ENCODE measurements around the gene TNNC2.
A peak's percentile ranks its signal among the peaks of the same experiment; 100 is the strongest.

Gene TNNC2

GRCh38 chr20:45842169-45842812 is 15.2 kb upstream of the TNNC2 start:
- Histone ChIP-seq H3K4ac (ENCODE audit: low read length) (no peak overlapping the region), H4K91ac (ENCODE audit: low read depth, low read length, poor library complexity) (no peak overlapping the region), H3K27me3 (ENCODE audit: control insufficient read depth in 3 of 3, insufficient read depth in 3 of 3, low read depth in 1 of 3, low read length in 3 of 3) (no peaks in the 10 kb centered on the region), H2BK5ac (ENCODE audit: low read length) (no peak overlapping the region), H3K4me2 (ENCODE audit: insufficient read depth, low read length, poor library complexity, severe bottlenecking) (no peak overlapping the region), H4K8ac (ENCODE audit: low read depth, low read length) (no peak overlapping the region), H3K23ac (ENCODE audit: low read depth, low read length, poor library complexity) (no peak overlapping the region), H3K4me3 (ENCODE audit: low read length in 2 of 2) (no peak overlapping the region), H2BK15ac (ENCODE audit: low read length) (no peak overlapping the region), H3K79me1 (ENCODE audit: low read depth, low read length) (no peaks in the 10 kb centered on the region), H3K18ac (ENCODE audit: low read length) (no peak overlapping the region), H3K14ac (ENCODE audit: low read length) (no peak overlapping the region), H3K9ac (ENCODE audit: low read depth, low read length, poor library complexity) (no peak overlapping the region), H2AFZ (ENCODE audit: low read length) (no peak overlapping the region), H2BK120ac (ENCODE audit: low read depth, low read length) (no peak overlapping the region), H2AK5ac (ENCODE audit: low read depth, low read length) (no peak overlapping the region), H3K27ac (replicated peaks; ENCODE audit: low read length) (no peak overlapping the region), H2BK12ac (ENCODE audit: low read length) (no peak overlapping the region), H3K9me3 (replicated peaks in 1 of 2; ENCODE audit: control insufficient read depth in 2 of 2, insufficient read depth in 1 of 2, low read depth in 1 of 2, low read length in 2 of 2) (no peaks in the 10 kb centered on the region), H3K4me1 (ENCODE audit: control insufficient read depth in 2 of 2, insufficient read depth in 1 of 2, low read depth in 1 of 2, low read length in 2 of 2) (no peaks in the 10 kb centered on the region), H3K36me3 (replicated peaks in 1 of 2; ENCODE audit: control insufficient read depth in 2 of 2, insufficient read depth in 2 of 2, low read length in 2 of 2) (peaks cover 18 to 68% of the 10 kb centered on the region in 2 donors)
- no peak for DNase-seq (ENCODE audit: low spot score)
- no CpG with 5 or more reads among the region's 5 CpGs for WGBS, 2 donors (ENCODE audit: extremely low coverage in 2 of 2, insufficient read length in 2 of 2, insufficient replicate concordance in 1 of 2)

- H3K4ac ChIP-seq (ENCODE audit: low read length) = no peak overlapping the region
- H3K9ac ChIP-seq (ENCODE audit: low read depth, low read length, poor library complexity) = no peak overlapping the region
- no peak overlapping the region for H3K14ac ChIP-seq (ENCODE audit: low read length)
- H3K27ac ChIP-seq (replicated peaks; ENCODE audit: low read length) = no peak overlapping the region
- H2BK15ac ChIP-seq (ENCODE audit: low read length) = no peak overlapping the region
- no peak overlapping the region for H2BK120ac ChIP-seq (ENCODE audit: low read depth, low read length)
- H3K23ac ChIP-seq (ENCODE audit: low read depth, low read length, poor library complexity) = no peak overlapping the region
- H3K9me3 ChIP-seq (replicated peaks in 1 of 2; ENCODE audit: control insufficient read depth in 2 of 2, insufficient read depth in 1 of 2, low read depth in 1 of 2, low read length in 2 of 2) = no peaks in the 10 kb centered on the region
- H3K18ac ChIP-seq (ENCODE audit: low read length) = no peak overlapping the region
- no peaks in the 10 kb centered on the region for H3K27me3 ChIP-seq (ENCODE audit: control insufficient read depth in 3 of 3, insufficient read depth in 3 of 3, low read depth in 1 of 3, low read length in 3 of 3)
- no peak overlapping the region for H3K4me2 ChIP-seq (ENCODE audit: insufficient read depth, low read length, poor library complexity, severe bottlenecking)
- no peak overlapping the region for H2BK12ac ChIP-seq (ENCODE audit: low read length)
- no peaks in the 10 kb centered on the region for H3K79me1 ChIP-seq (ENCODE audit: low read depth, low read length)
- H3K36me3 ChIP-seq (replicated peaks in 1 of 2; ENCODE audit: control insufficient read depth in 2 of 2, insufficient read depth in 2 of 2, low read length in 2 of 2) = peaks cover 18 to 71% of the 10 kb centered on the region in 2 donors
- no peak overlapping the region for H2BK5ac ChIP-seq (ENCODE audit: low read length)
- no peak overlapping the region for H3K4me3 ChIP-seq (ENCODE audit: low read length in 2 of 2)
- H4K8ac ChIP-seq (ENCODE audit: low read depth, low read length) = no peak overlapping the region
- WGBS, 2 donors (ENCODE audit: extremely low coverage in 2 of 2, insufficient read length in 2 of 2, insufficient replicate concordance in 1 of 2) = no CpG with 5 or more reads among the region's 10 CpGs
- H2AFZ ChIP-seq (ENCODE audit: low read length) = no peak overlapping the region
- no peak overlapping the region for H2AK5ac ChIP-seq (ENCODE audit: low read depth, low read length)
- no peak overlapping the region for H4K91ac ChIP-seq (ENCODE audit: low read depth, low read length, poor library complexity)
- H3K4me1 ChIP-seq (ENCODE audit: control insufficient read depth in 2 of 2, insufficient read depth in 1 of 2, low read depth in 1 of 2, low read length in 2 of 2) = no peaks in the 10 kb centered on the region
- DNase-seq (ENCODE audit: low spot score) = no peak
These were observed 14.5 kb upstream of the TNNC2 start for GRCh38 chr20:45841407-45842129.

- Histone ChIP-seq H3K4me2 (ENCODE audit: insufficient read depth, low read length, poor library complexity, severe bottlenecking) (no peak overlapping the region), H3K18ac (ENCODE audit: low read length) (no peak overlapping the region), H2AFZ (ENCODE audit: low read length) (no peak overlapping the region), H3K14ac (ENCODE audit: low read length) (peak overlapping the region; percentile 56), H3K4me3 (ENCODE audit: low read length in 2 of 2) (no peak overlapping the region), H3K9me3 (replicated peaks in 1 of 2; ENCODE audit: control insufficient read depth in 2 of 2, insufficient read depth in 1 of 2, low read depth in 1 of 2, low read length in 2 of 2) (no peaks in the 10 kb centered on the region), H2BK15ac (ENCODE audit: low read length) (no peak overlapping the region), H3K9ac (ENCODE audit: low read depth, low read length, poor library complexity) (no peak overlapping the region), H2BK12ac (ENCODE audit: low read length) (no peak overlapping the region), H3K36me3 (replicated peaks in 1 of 2; ENCODE audit: control insufficient read depth in 2 of 2, insufficient read depth in 2 of 2, low read length in 2 of 2) (peaks cover 15 to 68% of the 10 kb centered on the region in 2 donors), H3K27ac (replicated peaks; ENCODE audit: low read length) (no peak overlapping the region), H2BK120ac (ENCODE audit: low read depth, low read length) (no peak overlapping the region), H3K79me1 (ENCODE audit: low read depth, low read length) (no peaks in the 10 kb centered on the region), H2AK5ac (ENCODE audit: low read depth, low read length) (no peak overlapping the region), H4K8ac (ENCODE audit: low read depth, low read length) (no peak overlapping the region), H3K23ac (ENCODE audit: low read depth, low read length, poor library complexity) (peak overlapping the region; percentile 65), H3K4me1 (ENCODE audit: control insufficient read depth in 2 of 2, insufficient read depth in 1 of 2, low read depth in 1 of 2, low read length in 2 of 2) (no peaks in the 10 kb centered on the region), H3K4ac (ENCODE audit: low read length) (no peak overlapping the region), H3K27me3 (ENCODE audit: control insufficient read depth in 3 of 3, insufficient read depth in 3 of 3, low read depth in 1 of 3, low read length in 3 of 3) (no peaks in the 10 kb centered on the region), H2BK5ac (ENCODE audit: low read length) (peak overlapping the region; percentile 53), H4K91ac (ENCODE audit: low read depth, low read length, poor library complexity) (no peak overlapping the region)
- DNase-seq (ENCODE audit: low spot score) = no peak
- WGBS, 2 donors (ENCODE audit: extremely low coverage in 2 of 2, insufficient read length in 2 of 2, insufficient replicate concordance in 1 of 2) = no CpG with 5 or more reads among the region's 25 CpGs
These were observed 13.6 kb upstream of the TNNC2 start for GRCh38 chr20:45840700-45841198.

GRCh38 chr20:45836841-45837240 is 9.7 kb upstream of the TNNC2 start:
- no peak overlapping the region for H2AFZ ChIP-seq (ENCODE audit: low read length)
- H2AK5ac ChIP-seq (ENCODE audit: low read depth, low read length) = no peak overlapping the region
- H4K8ac ChIP-seq (ENCODE audit: low read depth, low read length) = no peak overlapping the region
- H3K9ac ChIP-seq (ENCODE audit: low read depth, low read length, poor library complexity) = no peak overlapping the region
- no peak overlapping the region for H2BK15ac ChIP-seq (ENCODE audit: low read length)
- no CpG with 5 or more reads among the region's 1 CpG for WGBS, 2 donors (ENCODE audit: extremely low coverage in 2 of 2, insufficient read length in 2 of 2, insufficient replicate concordance in 1 of 2)
- no peak overlapping the region for H3K23ac ChIP-seq (ENCODE audit: low read depth, low read length, poor library complexity)
- H3K27ac ChIP-seq (replicated peaks; ENCODE audit: low read length) = no peak overlapping the region
- H3K14ac ChIP-seq (ENCODE audit: low read length) = no peak overlapping the region
- DNase-seq (ENCODE audit: low spot score) = no peak
- H3K4me1 ChIP-seq (ENCODE audit: control insufficient read depth in 2 of 2, insufficient read depth in 1 of 2, low read depth in 1 of 2, low read length in 2 of 2) = peaks cover 5 to 8% of the 10 kb centered on the region in 2 donors
- H3K27me3 ChIP-seq (ENCODE audit: control insufficient read depth in 3 of 3, insufficient read depth in 3 of 3, low read depth in 1 of 3, low read length in 3 of 3) = no peaks in the 10 kb centered on the region
- H2BK120ac ChIP-seq (ENCODE audit: low read depth, low read length) = no peak overlapping the region
- H2BK5ac ChIP-seq (ENCODE audit: low read length) = no peak overlapping the region
- H3K79me1 ChIP-seq (ENCODE audit: low read depth, low read length) = no peaks in the 10 kb centered on the region
- no peak overlapping the region for H3K4ac ChIP-seq (ENCODE audit: low read length)
- no peaks in the 10 kb centered on the region for H3K9me3 ChIP-seq (replicated peaks in 1 of 2; ENCODE audit: control insufficient read depth in 2 of 2, insufficient read depth in 1 of 2, low read depth in 1 of 2, low read length in 2 of 2)
- H3K4me2 ChIP-seq (ENCODE audit: insufficient read depth, low read length, poor library complexity, severe bottlenecking) = no peak overlapping the region
- no peak overlapping the region for H4K91ac ChIP-seq (ENCODE audit: low read depth, low read length, poor library complexity)
- H3K36me3 ChIP-seq (replicated peaks in 1 of 2; ENCODE audit: control insufficient read depth in 2 of 2, insufficient read depth in 2 of 2, low read length in 2 of 2) = peaks cover 3 to 39% of the 10 kb centered on the region in 2 donors
- H2BK12ac ChIP-seq (ENCODE audit: low read length) = no peak overlapping the region
- H3K18ac ChIP-seq (ENCODE audit: low read length) = no peak overlapping the region
- H3K4me3 ChIP-seq (ENCODE audit: low read length in 2 of 2) = no peak overlapping the region

Measured in neuronal stem cell (in vitro differentiated cells).